Testis (tissue), 2 donors: ENCODE data around the gene MBP.

Experiments used
- CTCF ChIP-seq, 3 experiments: fragments of 450-650 bp in 2 of 3; fragments of 200-600 bp in 1 of 3; sonication (generic) in 1 of 3; IDR thresholded peaks; one replicate each; pipeline ENCODE4 v1.5.1; 2016 to 2019; ENCODE audit warnings: antibody characterized with exemption in 3 of 3, mild to moderate bottlenecking in 2 of 3, moderate library complexity in 1 of 3
- POLR2A ChIP-seq: fragments of 450-650 bp; IDR thresholded peaks from one replicate; pipeline ENCODE4 v1.6.1; 2017; ENCODE audit warnings: antibody characterized with exemption, mild to moderate bottlenecking, moderate library complexity

GRCh38 chr18:77004555-77005380 is 127.8 kb downstream of the MBP start:
- no peak for TF ChIP-seq CTCF (IDR thresholded peaks at IDR 0.05)
- TF ChIP-seq POLR2A = no peak
